Uterus (tissue), 2 donors: Measurements from ENCODE around the gene GABRR3.

Experiments used
- CTCF ChIP-seq, 4 experiments: fragments of 200-600 bp in 2 of 4; fragments of 450-650 bp in 2 of 4; sonication (generic) in 2 of 4; IDR thresholded peaks; one replicate each; pipeline ENCODE4 v1.5.1; 2016 to 2019; ENCODE audit warnings: antibody characterized with exemption in 4 of 4, mild to moderate bottlenecking in 2 of 4, moderate library complexity in 1 of 4
- POLR2A ChIP-seq, 2 donors: fragments of 450-650 bp; IDR thresholded peaks; one replicate each; pipeline ENCODE4 v1.6.1; 2016; ENCODE audit warnings: antibody characterized with exemption in 2 of 2, mild to moderate bottlenecking in 1 of 2, moderate library complexity in 1 of 2

GRCh38 chr3:97950360-97950759 lies 84.8 kb downstream of the GABRR3 start:
- TF ChIP-seq CTCF (IDR thresholded peaks at IDR 0.05), result no peak
- no peak for TF ChIP-seq POLR2A (IDR thresholded peaks at IDR 0.05)
